Measurements from ENCODE around the gene C14orf93.

C14orf93 gene

GRCh38 chr14:23009939-23010726 lies at the start of gene C14orf93:
TSS of gene C14orf93 (minus strand) at chr14:23010143. CDS start at chr14:22999023, 11,120 bp downstream.
- peak; percentile 58 to 71 for DNase-seq (ENCODE audit: low read depth in 1 of 2, low spot score in 1 of 2)

GRCh38 chr14:23058654-23059504 lies 48.9 kb upstream of the C14orf93 start:
- DNase-seq (ENCODE audit: low read depth in 1 of 2, low spot score in 1 of 2) = no peak

- DNase-seq (ENCODE audit: low read depth in 1 of 2, low spot score in 1 of 2) = peak; percentile 80 to 84
Observed at GRCh38 chr14:23057757-23058653, 48.1 kb upstream of the C14orf93 start.

- peak in 1 of 2 donors; percentile 42 for DNase-seq (ENCODE audit: low read depth in 1 of 2, low spot score in 1 of 2)
Observed at GRCh38 chr14:23056956-23057756, 47.2 kb upstream of the C14orf93 start, which contains the start of gene CDH24. TSS of gene CDH24 (minus strand) at chr14:23057520. CDS start at chr14:23055733, 1,787 bp downstream.

GRCh38 chr14:23056145-23056955 lies 46.4 kb upstream of the C14orf93 start:
- DNase-seq (ENCODE audit: low read depth in 1 of 2, low spot score in 1 of 2) = peak; percentile 42 to 56

- no peak for DNase-seq (ENCODE audit: low read depth in 1 of 2, low spot score in 1 of 2)
Observed at GRCh38 chr14:23055621-23056144, 45.7 kb upstream of the C14orf93 start.

GRCh38 chr14:23055147-23055550 lies 45.2 kb upstream of the C14orf93 start:
- no peak for DNase-seq (ENCODE audit: low read depth in 1 of 2, low spot score in 1 of 2)

GRCh38 chr14:23054000-23054811 lies 44.3 kb upstream of the C14orf93 start:
- no peak for DNase-seq (ENCODE audit: low read depth in 1 of 2, low spot score in 1 of 2)

GRCh38 chr14:23053426-23053825 lies 43.5 kb upstream of the C14orf93 start:
- no peak for DNase-seq (ENCODE audit: low read depth in 1 of 2, low spot score in 1 of 2)

GRCh38 chr14:23052671-23053070 lies 42.7 kb upstream of the C14orf93 start:
- no peak for DNase-seq (ENCODE audit: low read depth in 1 of 2, low spot score in 1 of 2)

GRCh38 chr14:23052182-23052623 lies 42.3 kb upstream of the C14orf93 start:
- no peak for DNase-seq (ENCODE audit: low read depth in 1 of 2, low spot score in 1 of 2)

- DNase-seq (ENCODE audit: low read depth in 1 of 2, low spot score in 1 of 2) = no peak
Observed at GRCh38 chr14:23051141-23052057, 41.5 kb upstream of the C14orf93 start.

GRCh38 chr14:23049011-23049410 lies 39.1 kb upstream of the C14orf93 start:
- no peak for DNase-seq (ENCODE audit: low read depth in 1 of 2, low spot score in 1 of 2)

- no peak for DNase-seq (ENCODE audit: low read depth in 1 of 2, low spot score in 1 of 2)
Observed at GRCh38 chr14:23047751-23048693, 38.1 kb upstream of the C14orf93 start.

GRCh38 chr14:23047034-23047634 lies 37.2 kb upstream of the C14orf93 start:
- DNase-seq (ENCODE audit: low read depth in 1 of 2, low spot score in 1 of 2) = no peak
